Measurements from ENCODE around the gene KRT85.

The KRT85 gene

GRCh38 chr12:52391618-52392002, 24.3 kb upstream of the KRT85 start:
- TF ChIP-seq REST (IDR thresholded peaks at IDR 0.05; ENCODE audit: insufficient read depth in 1 of 2, low read depth in 2 of 2, low read length in 2 of 2) = no peak

- no peak for TF ChIP-seq FOXP2 (optimal IDR thresholded peaks at IDR 0.05; ENCODE audit: borderline replicate concordance, extremely low read depth, extremely low read length, insufficient read depth)
- TF ChIP-seq REST (IDR thresholded peaks at IDR 0.05; ENCODE audit: insufficient read depth in 1 of 2, low read depth in 2 of 2, low read length in 2 of 2) = no peak
- no peak for TF ChIP-seq SIN3A (IDR thresholded peaks at IDR 0.05; ENCODE audit: borderline replicate concordance, insufficient read depth, low read length)
- TF ChIP-seq TAF1 (IDR thresholded peaks at IDR 0.05; ENCODE audit: borderline replicate concordance, insufficient read depth, low read length) = no peak
- no peak for TF ChIP-seq POLR2AphosphoS5 (IDR thresholded peaks at IDR 0.05; ENCODE audit: low read depth, low read length)
These were observed 23.7 kb upstream of the KRT85 start for GRCh38 chr12:52390739-52391617.

GRCh38 chr12:52389313-52390207, 22.3 kb upstream of the KRT85 start:
- TF ChIP-seq SIN3A (IDR thresholded peaks at IDR 0.05; ENCODE audit: borderline replicate concordance, insufficient read depth, low read length) = no peak
- TF ChIP-seq FOXP2 (optimal IDR thresholded peaks at IDR 0.05; ENCODE audit: borderline replicate concordance, extremely low read depth, extremely low read length, insufficient read depth) = no peak
- TF ChIP-seq POLR2AphosphoS5 (IDR thresholded peaks at IDR 0.05; ENCODE audit: low read depth, low read length) = no peak
- no peak for TF ChIP-seq REST (IDR thresholded peaks at IDR 0.05; ENCODE audit: insufficient read depth in 1 of 2, low read depth in 2 of 2, low read length in 2 of 2)
- no peak for TF ChIP-seq TAF1 (IDR thresholded peaks at IDR 0.05; ENCODE audit: borderline replicate concordance, insufficient read depth, low read length)

GRCh38 chr12:52387859-52388258, 20.6 kb upstream of the KRT85 start:
- no peak for TF ChIP-seq POLR2AphosphoS5 (IDR thresholded peaks at IDR 0.05; ENCODE audit: low read depth, low read length)
- no peak for TF ChIP-seq FOXP2 (optimal IDR thresholded peaks at IDR 0.05; ENCODE audit: borderline replicate concordance, extremely low read depth, extremely low read length, insufficient read depth)
- no peak for TF ChIP-seq TAF1 (IDR thresholded peaks at IDR 0.05; ENCODE audit: borderline replicate concordance, insufficient read depth, low read length)
- TF ChIP-seq REST (IDR thresholded peaks at IDR 0.05; ENCODE audit: insufficient read depth in 1 of 2, low read depth in 2 of 2, low read length in 2 of 2) = no peak
- TF ChIP-seq SIN3A (IDR thresholded peaks at IDR 0.05; ENCODE audit: borderline replicate concordance, insufficient read depth, low read length) = no peak
